H1 (cell line): Measurements from ENCODE around the gene MBOAT1. TPM values are rescaled to one million over a fixed set of nuclear protein-coding genes. Genes with fewer than 3 reads are reported as not detected.

Source experiments
- CTCF ChIA-PET: fragments of 300-600 bp; sonication (Branson Sonifier 250); formaldehyde crosslinking; loops from one replicate; lab custom pipeline; 2021; ENCODE audit not compliant: partially characterized antibody; lab: Charles Lee
- POLR2A ChIA-PET: fragments of 300-600 bp; sonication (Branson Sonifier 250); formaldehyde crosslinking; loops from one replicate; lab custom pipeline; 2021; ENCODE audit warnings: inconsistent platforms; ENCODE audit not compliant: partially characterized antibody; lab: Charles Lee
- DNase-seq, 2 experiments: peaks; one replicate each; pipeline versions ENCODE4 v3.0.0 to v3.0.0-alpha.2; 2010 to 2022; ENCODE audit warnings: low spot score in 2 of 2, low read depth in 1 of 2, mixed read lengths in 1 of 2
- FAIRE-seq: peaks from 2 replicates; lab custom pipeline; 2011; peaks lifted over from hg19 to GRCh38; lab: Jason Lieb, UNC
- H2AFZ ChIP-seq: 2 replicates; pipeline ENCODE4 v1.8.1; 2012; ENCODE audit warnings: low read length, inconsistent platforms
- H2AK5ac ChIP-seq: 2 replicates; pipeline ENCODE4 v1.6.1; 2013; ENCODE audit warnings: low read depth, low read length
- H2BK120ac ChIP-seq: replicated peaks from 2 replicates; pipeline ENCODE3; 2013; ENCODE audit warnings: low read depth, low read length, inconsistent platforms
- H2BK12ac ChIP-seq: 2 replicates; pipeline ENCODE4 v1.6.1; 2013; ENCODE audit warnings: low read depth, low read length
- H2BK15ac ChIP-seq: 2 replicates; pipeline ENCODE4 v1.6.1; 2013; ENCODE audit warnings: low read length
- H2BK20ac ChIP-seq: 2 replicates; pipeline ENCODE4 v1.6.1; 2013; ENCODE audit warnings: low read length
- H2BK5ac ChIP-seq: 2 replicates; pipeline ENCODE4 v1.6.1; 2013; ENCODE audit warnings: low read depth, low read length
- H3K14ac ChIP-seq: 2 replicates; pipeline ENCODE4 v1.6.1; 2013; ENCODE audit warnings: inconsistent platforms; ENCODE audit not compliant: insufficient read length
- H3K18ac ChIP-seq: 2 replicates; pipeline ENCODE4 v1.6.1; 2013; ENCODE audit warnings: low read length; ENCODE audit errors: extremely low read depth
- H3K23ac ChIP-seq: 2 replicates; pipeline ENCODE4 v1.6.1; 2013; ENCODE audit warnings: inconsistent platforms; ENCODE audit not compliant: insufficient read length
- H3K23me2 ChIP-seq: 2 replicates; pipeline ENCODE4 v1.6.1; 2013; ENCODE audit warnings: low read depth, low read length
- H3K27ac ChIP-seq: 2 replicates; pipeline ENCODE4 v1.6.1; 2011; ENCODE audit warnings: low read depth, low read length, inconsistent platforms
- H3K27me3 ChIP-seq, 4 experiments: replicated peaks in 1 of 4; 1 replicate in 1 of 4; 2 replicates in 3 of 4; pipeline versions ENCODE4 v1.6.1 to v1.8.1; 2011 to 2013; ENCODE audit warnings: low read length in 3 of 4, mild to moderate bottlenecking in 3 of 4, inconsistent platforms in 2 of 4, mixed read lengths in 2 of 4, moderate library complexity in 1 of 4; ENCODE audit not compliant: control insufficient read depth in 3 of 4, insufficient read depth in 3 of 4; ENCODE audit errors: extremely low read depth in 1 of 4
- H3K36me3 ChIP-seq, 4 experiments: 2 replicates each; pipeline versions ENCODE4 v1.6.1 to v1.8.1; 2011 to 2013; ENCODE audit warnings: mild to moderate bottlenecking in 4 of 4, low read length in 3 of 4, moderate library complexity in 2 of 4, control low read depth in 1 of 4, inconsistent platforms in 1 of 4; ENCODE audit not compliant: insufficient read depth in 4 of 4, control insufficient read depth in 2 of 4
- H3K4ac ChIP-seq: replicated peaks from 2 replicates; pipeline ENCODE3; 2013; ENCODE audit warnings: low read length, low read depth, mixed read lengths, inconsistent platforms; ENCODE audit not compliant: insufficient read length
- H3K4me1 ChIP-seq, 4 experiments: replicated peaks in 1 of 4; 1 replicate in 1 of 4; 2 replicates in 3 of 4; pipeline versions ENCODE4 v1.6.1 to v1.8.1; 2011 to 2013; ENCODE audit warnings: low read length in 3 of 4, inconsistent platforms in 2 of 4, mixed read lengths in 1 of 4; ENCODE audit not compliant: insufficient read depth in 4 of 4, control insufficient read depth in 3 of 4
- H3K4me2 ChIP-seq, 2 experiments: 2 replicates each; pipeline versions ENCODE4 v1.6.1 to v1.8.1; 2011 to 2013; ENCODE audit warnings: low read depth in 2 of 2, low read length in 2 of 2, control low read depth in 1 of 2, inconsistent platforms in 1 of 2, mild to moderate bottlenecking in 1 of 2; ENCODE audit not compliant: insufficient read depth in 1 of 2
- H3K4me3 ChIP-seq, 4 experiments: fragments of 200-600, 300-600 bp in 1 of 4; sonication (generic), shearing (Covaris generic), sonication (Bioruptor Twin) in 1 of 4; 2 replicates each; pipeline versions ENCODE4 v1.5.1 to v1.8.1; 2011 to 2016; ENCODE audit warnings: low read length in 4 of 4, low read depth in 3 of 4, control low read depth in 2 of 4, inconsistent platforms in 2 of 4, mild to moderate bottlenecking in 2 of 4, mixed read lengths in 1 of 4, moderate library complexity in 1 of 4; ENCODE audit not compliant: insufficient read depth in 2 of 4; ENCODE audit errors: extremely low read depth in 1 of 4
- H3K56ac ChIP-seq: replicated peaks from 2 replicates; pipeline ENCODE3; 2013; ENCODE audit warnings: low read depth, mild to moderate bottlenecking, mixed read lengths, low read length, inconsistent platforms; ENCODE audit not compliant: insufficient read length
- H3K79me1 ChIP-seq: 2 replicates; pipeline ENCODE4 v1.6.1; 2013; ENCODE audit warnings: low read depth, low read length, control low read depth
- H3K79me2 ChIP-seq, 2 experiments: 2 replicates each; pipeline versions ENCODE4 v1.6.1 to v1.8.1; 2012 to 2013; ENCODE audit warnings: low read length in 2 of 2, mild to moderate bottlenecking in 2 of 2, inconsistent platforms in 1 of 2; ENCODE audit not compliant: insufficient read depth in 2 of 2, control insufficient read depth in 1 of 2
- H3K9ac ChIP-seq, 4 experiments: replicated peaks in 1 of 4; 1 replicate in 1 of 4; 2 replicates in 3 of 4; pipeline versions ENCODE4 v1.6.1 to v1.8.1; 2011 to 2013; ENCODE audit warnings: low read depth in 3 of 4, low read length in 3 of 4, control low read depth in 2 of 4, mild to moderate bottlenecking in 2 of 4, moderate library complexity in 2 of 4, inconsistent platforms in 1 of 4; ENCODE audit errors: extremely low read depth in 1 of 4
- H3K9me3 ChIP-seq, 2 experiments: 2 replicates each; pipeline versions ENCODE4 v1.6.1 to v1.8.1; 2012 to 2013; ENCODE audit warnings: mild to moderate bottlenecking in 2 of 2, moderate library complexity in 2 of 2, control low read depth in 1 of 2, inconsistent platforms in 1 of 2, low read depth in 1 of 2, low read length in 1 of 2, mixed read lengths in 1 of 2; ENCODE audit not compliant: insufficient read depth in 2 of 2
- H4K20me1 ChIP-seq, 2 experiments: replicated peaks in 1 of 2; 2 replicates each; pipeline versions ENCODE3 to v1.8.1; 2011 to 2013; ENCODE audit warnings: inconsistent platforms in 2 of 2, low read length in 2 of 2, mild to moderate bottlenecking in 1 of 2; ENCODE audit not compliant: insufficient read depth in 2 of 2, control insufficient read depth in 1 of 2
- H4K5ac ChIP-seq: 2 replicates; pipeline ENCODE4 v1.6.1; 2013; ENCODE audit warnings: low read length, low read depth, mixed read lengths, inconsistent platforms; ENCODE audit not compliant: insufficient read length
- H4K8ac ChIP-seq: 2 replicates; pipeline ENCODE4 v1.8.0; 2013; ENCODE audit warnings: mild to moderate bottlenecking, moderate library complexity, low read length, inconsistent platforms; ENCODE audit not compliant: insufficient read depth; ENCODE audit errors: extremely low read depth
- H4K91ac ChIP-seq: replicated peaks from 2 replicates; pipeline ENCODE3; 2013; ENCODE audit warnings: low read length, mixed read lengths, inconsistent platforms; ENCODE audit not compliant: insufficient read length
- BCL11A ChIP-seq, 2 experiments: IDR thresholded peaks; one replicate each; pipeline ENCODE4 v1.6.1; 2011; ENCODE audit warnings: low read depth in 2 of 2, low read length in 2 of 2, mild to moderate bottlenecking in 2 of 2
- EP300 ChIP-seq, 2 experiments: IDR thresholded peaks; 1 replicate in 1 of 2; 2 replicates in 1 of 2; pipeline ENCODE4 v1.6.1; 2011 to 2012; ENCODE audit warnings: low read depth in 2 of 2, low read length in 2 of 2, mild to moderate bottlenecking in 2 of 2, borderline replicate concordance in 1 of 2, inconsistent platforms in 1 of 2, moderate library complexity in 1 of 2
- FOSL1 ChIP-seq: IDR thresholded peaks from 2 replicates; pipeline ENCODE4 v1.6.1; 2011; ENCODE audit warnings: mild to moderate bottlenecking, low read depth, low read length, moderate library complexity; ENCODE audit not compliant: insufficient read depth
- HDAC2 ChIP-seq, 2 experiments: fragments of 300-600 bp in 1 of 2; sonication (generic) in 1 of 2; IDR thresholded peaks; 2 replicates each; pipeline ENCODE4 v1.6.1; 2011 to 2012; ENCODE audit warnings: low read depth in 2 of 2, low read length in 2 of 2, mild to moderate bottlenecking in 2 of 2, moderate library complexity in 2 of 2, borderline replicate concordance in 1 of 2, inconsistent platforms in 1 of 2
- POLR2AphosphoS5 ChIP-seq: IDR thresholded peaks from 2 replicates; pipeline ENCODE4 v1.6.1; 2011; ENCODE audit warnings: low read depth, low read length
- RNF2 ChIP-seq: fragments of 200-900, 300-1000 bp; sonication (generic); IDR thresholded peaks from 2 replicates; pipeline ENCODE4 v1.7.1; 2016; ENCODE audit warnings: borderline replicate concordance, low read depth, mild to moderate bottlenecking, antibody characterized with exemption, low read length; ENCODE audit not compliant: poor library complexity, severe bottlenecking; ENCODE audit errors: missing control alignments
- SAP30 ChIP-seq: fragments of 300-600 bp; sonication (generic); IDR thresholded peaks from 2 replicates; pipeline ENCODE4 v1.7.1; 2012; ENCODE audit warnings: low read length, moderate library complexity, mild to moderate bottlenecking, inconsistent platforms; ENCODE audit not compliant: insufficient read depth, insufficient replicate concordance
- SIRT6 ChIP-seq: IDR thresholded peaks from one replicate; pipeline ENCODE4 v1.7.1; 2012; ENCODE audit warnings: low read length, inconsistent platforms
- SIX5 ChIP-seq: IDR thresholded peaks from 2 replicates; pipeline ENCODE4 v1.6.1; 2011; ENCODE audit warnings: mild to moderate bottlenecking, low read depth, low read length
- polyA plus RNA-seq, 7 experiments: library from polyadenylated mRNA; depleted of rRNA in 3 of 7; stranded (reverse) in 5 of 7; unstranded in 2 of 7; fragments of >200 nt in 5 of 7; fragments of 200-250 nt in 2 of 7; gene quantifications; 1 replicate in 5 of 7; 2 replicates in 1 of 7; 4 replicates in 1 of 7; pipeline versions ENCODE4 v1.2.1 to v1.2.3, GENCODE V29; 2011 to 2013; ENCODE audit warnings: missing spikeins in 2 of 7, mixed read lengths in 2 of 7
- total RNA-seq: library from RNA; stranded (reverse); fragmentation: NEBNext Ultra II Directional; extraction: Animal tissue kit (Norgen Biotek cat#: 25700); gene quantifications from 2 replicates; pipeline ENCODE4 v1.2.1, GENCODE V29; 2021

The MBOAT1 gene
- total and polyA plus RNA-seq, 2 of the 8 experiments (the other 6 are each of a cell fraction or from before 2014, with no cell fraction given), result 4.9 to 19.5 TPM

GRCh38 chr6:20215310-20215709 lies 3.0 kb upstream of the MBOAT1 start:
- CTCF ChIA-PET, result interaction anchor here (0.6 kb wide), 1 partner anchor 28 kb away, joined by 4 read pairs; no protein-coding TSS in a partner anchor
- no peak for FAIRE-seq
- no peak for TF ChIP-seq RNF2
- no peak for TF ChIP-seq SAP30
- no peak for TF ChIP-seq BCL11A (IDR thresholded peaks at IDR 0.05; ENCODE audit: low read depth in 2 of 2, low read length in 2 of 2)
- TF ChIP-seq SIX5, result no peak
- TF ChIP-seq SIRT6, result no peak
- no peak for TF ChIP-seq EP300 (IDR thresholded peaks at IDR 0.05; ENCODE audit: borderline replicate concordance in 1 of 2, low read depth in 2 of 2, low read length in 2 of 2)
- TF ChIP-seq HDAC2 (IDR thresholded peaks at IDR 0.05; ENCODE audit: borderline replicate concordance in 1 of 2, low read depth in 2 of 2, low read length in 2 of 2), result no peak
- no peak for TF ChIP-seq FOSL1
- no peak for TF ChIP-seq POLR2AphosphoS5

More at GRCh38 chr6:20215310-20215709, 3.0 kb upstream of the MBOAT1 start:
- Histone ChIP-seq H4K91ac (no peak overlapping the region), H2BK20ac (no peak overlapping the region), H4K20me1 (no peaks in the 10 kb centered on the region), H2BK120ac (no peak overlapping the region), H2AK5ac (no peak overlapping the region), H3K9me3 (no peaks in the 10 kb centered on the region), H3K18ac (no peak overlapping the region), H3K4me3 (no peak overlapping the region), H3K79me1 (no peaks in the 10 kb centered on the region; the same call in 1 of the 2 replicates), H3K14ac (no peak overlapping the region), H2BK12ac (no peak overlapping the region), H3K4me1 (peaks cover 7 to 15% (median 8%) of the 10 kb centered on the region in 4 experiments; a peak in 5 of 7 replicates), H3K56ac (no peak overlapping the region), H2BK15ac (no peak overlapping the region), H3K9ac (no peak overlapping the region), H2AFZ (no peak overlapping the region), H3K23me2 (peaks cover 16% of the 10 kb centered on the region), H3K79me2 (no peaks in the 10 kb centered on the region), H3K36me3 (no peaks in the 10 kb centered on the region), H3K27me3 (0 out of 7 replicates have a peak, but pooled peaks cover 0 to 6% (median 0%) of the 10 kb centered on the region in 4 experiments), H2BK5ac (no peak overlapping the region), H3K27ac (no peak overlapping the region), H4K8ac (no peak overlapping the region), H4K5ac (no peak overlapping the region), H3K4ac (no peak overlapping the region), H3K4me2 (no peak overlapping the region), H3K23ac (no peak overlapping the region)
- no peak for DNase-seq
- POLR2A ChIA-PET, result no interaction called here
